AG09309 (cell line): ENCODE results near the gene HOXC10.

Experiments used
- DNase-seq: peaks from one replicate; pipeline ENCODE4 v3.0.0-alpha.2; 2010; ENCODE audit warnings: low read depth
- H3K4me3 ChIP-seq: 2 replicates; pipeline ENCODE4 v1.5.1; 2011; ENCODE audit warnings: mild to moderate bottlenecking, low read depth, low read length, moderate library complexity; ENCODE audit not compliant: control insufficient read depth
- CTCF ChIP-seq: IDR thresholded peaks from 2 replicates; pipeline ENCODE4 v1.5.1; 2011; ENCODE audit warnings: mild to moderate bottlenecking, low read depth, low read length, inconsistent platforms; ENCODE audit not compliant: insufficient read depth, control insufficient read depth; ENCODE audit errors: missing control alignments

The HOXC10 gene

GRCh38 chr12:53977596-53978445 is 7.1 kb upstream of the HOXC10 start:
- DNase-seq = no peak
- no peak overlapping the region for H3K4me3 ChIP-seq
- TF ChIP-seq CTCF = no peak

- H3K4me3 ChIP-seq = no peak overlapping the region
- no peak for TF ChIP-seq CTCF
- DNase-seq = no peak
Measured at GRCh38 chr12:53978477-53979356, 6.2 kb upstream of the HOXC10 start.

- no peak for TF ChIP-seq CTCF
- peak overlapping the region; percentile 12 for H3K4me3 ChIP-seq
- DNase-seq = no peak
Measured at GRCh38 chr12:53980104-53980801, 4.7 kb upstream of the HOXC10 start.

- peak overlapping the region; percentile 12 for H3K4me3 ChIP-seq
- no peak for TF ChIP-seq CTCF
- DNase-seq = no peak
Measured at GRCh38 chr12:53980802-53981496, 4.0 kb upstream of the HOXC10 start.

GRCh38 chr12:53981634-53982565 is 3.0 kb upstream of the HOXC10 start:
- TF ChIP-seq CTCF = no peak
- peak overlapping the region; percentile 35 for H3K4me3 ChIP-seq

More at GRCh38 chr12:53981634-53982565, 3.0 kb upstream of the HOXC10 start:
- no peak for DNase-seq
